ENCODE data around the gene PAPSS1.

PAPSS1 gene

GRCh38 chr4:107740381-107740780, 20.3 kb upstream of the PAPSS1 start:
- H3K4me3 ChIP-seq (replicated peaks; ENCODE audit: insufficient read depth, low read length) = no peak overlapping the region
- no peaks in the 10 kb centered on the region for H3K27me3 ChIP-seq (ENCODE audit: insufficient read depth, poor library complexity, severe bottlenecking)
- no peak for DNase-seq (ENCODE audit: low read depth in 1 of 2, low spot score in 1 of 2)
- no peak for TF ChIP-seq POLR2AphosphoS5 (IDR thresholded peaks at IDR 0.05; ENCODE audit: low read depth)
- no peak for TF ChIP-seq CTCF (IDR thresholded peaks at IDR 0.05; ENCODE audit: insufficient read depth, low read length)
- TF ChIP-seq GABPA (IDR thresholded peaks at IDR 0.05; ENCODE audit: low read depth) = no peak
- TF ChIP-seq REST (IDR thresholded peaks at IDR 0.05; ENCODE audit: insufficient replicate concordance, low read depth) = no peak
- no peak for TF ChIP-seq SPI1 (IDR thresholded peaks at IDR 0.05; ENCODE audit: borderline replicate concordance, low read depth)
- H3K27ac ChIP-seq (replicated peaks) = no peak overlapping the region

- TF ChIP-seq SPI1 (IDR thresholded peaks at IDR 0.05; ENCODE audit: borderline replicate concordance, low read depth) = no peak
- TF ChIP-seq REST (IDR thresholded peaks at IDR 0.05; ENCODE audit: insufficient replicate concordance, low read depth) = no peak
- TF ChIP-seq CTCF (IDR thresholded peaks at IDR 0.05; ENCODE audit: insufficient read depth, low read length) = no peak
- Histone ChIP-seq H3K27me3 (ENCODE audit: insufficient read depth, poor library complexity, severe bottlenecking) (no peaks in the 10 kb centered on the region), H3K27ac (replicated peaks) (no peak overlapping the region), H3K4me3 (replicated peaks; ENCODE audit: insufficient read depth, low read length) (no peak overlapping the region)
- no peak for DNase-seq (ENCODE audit: low read depth in 1 of 2, low spot score in 1 of 2)
Measured at GRCh38 chr4:107737450-107737849, 17.4 kb upstream of the PAPSS1 start.

- peak in 1 of 2 experiments; percentile 21 for DNase-seq (ENCODE audit: low read depth in 1 of 2, low spot score in 1 of 2)
- Histone ChIP-seq H3K4me3 (replicated peaks; ENCODE audit: insufficient read depth, low read length) (no peak overlapping the region), H3K27ac (replicated peaks) (no peak overlapping the region), H3K27me3 (ENCODE audit: insufficient read depth, poor library complexity, severe bottlenecking) (no peaks in the 10 kb centered on the region)
- TF ChIP-seq POLR2AphosphoS5 (IDR thresholded peaks at IDR 0.05; ENCODE audit: low read depth) (no peak), GABPA (IDR thresholded peaks at IDR 0.05; ENCODE audit: low read depth) (no peak), CTCF (IDR thresholded peaks at IDR 0.05; ENCODE audit: insufficient read depth, low read length) (peak; percentile 84), REST (IDR thresholded peaks at IDR 0.05; ENCODE audit: insufficient replicate concordance, low read depth) (no peak)
Measured at GRCh38 chr4:107736924-107737448, 17.0 kb upstream of the PAPSS1 start.
